BJ (cell line): ENCODE data around the gene CD81. TPM values are rescaled to one million over a fixed set of nuclear protein-coding genes. Genes with fewer than 3 reads are reported as not detected.

Source experiments
- CTCF ChIA-PET: fragments of 350-600 bp; formaldehyde crosslinking; extraction: SDS; loops from one replicate; lab custom pipeline; 2021; ENCODE audit warnings: antibody characterized with exemption, inconsistent platforms; lab: Yijun Ruan, JAX
- POLR2A ChIA-PET: fragments of 300-600 bp; sonication (Branson Sonifier 250); formaldehyde crosslinking; extraction: SDS; loops from one replicate; lab custom pipeline; 2021; ENCODE audit warnings: antibody characterized with exemption; lab: Charles Lee
- DNase-seq: peaks from one replicate; pipeline ENCODE4 v3.0.0-alpha.2; 2011; ENCODE audit warnings: low read depth
- H3K27me3 ChIP-seq: 2 replicates; pipeline ENCODE4 v1.6.0; 2011; ENCODE audit warnings: low read length; ENCODE audit not compliant: control insufficient read depth, insufficient read depth
- H3K36me3 ChIP-seq: 2 replicates; pipeline ENCODE4 v1.5.1; 2011; ENCODE audit warnings: low read length; ENCODE audit not compliant: control insufficient read depth, insufficient read depth
- H3K4me3 ChIP-seq: 2 replicates; pipeline ENCODE4 v1.5.1; 2011; ENCODE audit warnings: low read depth, mild to moderate bottlenecking, control low read depth, low read length
- CTCF ChIP-seq: IDR thresholded peaks from 2 replicates; pipeline ENCODE4 v1.5.1; 2011; ENCODE audit warnings: low read depth, mild to moderate bottlenecking, control low read depth, inconsistent platforms, low read length, moderate library complexity; ENCODE audit not compliant: insufficient read depth
- polyA plus RNA-seq: library from polyadenylated mRNA; depleted of rRNA; stranded (reverse); fragments of >200 nt; gene quantifications from 2 replicates; pipeline ENCODE4 v1.2.3, GENCODE V29; 2011

Gene CD81
- polyA plus RNA-seq, 1 experiment = 875 TPM

DNA sequence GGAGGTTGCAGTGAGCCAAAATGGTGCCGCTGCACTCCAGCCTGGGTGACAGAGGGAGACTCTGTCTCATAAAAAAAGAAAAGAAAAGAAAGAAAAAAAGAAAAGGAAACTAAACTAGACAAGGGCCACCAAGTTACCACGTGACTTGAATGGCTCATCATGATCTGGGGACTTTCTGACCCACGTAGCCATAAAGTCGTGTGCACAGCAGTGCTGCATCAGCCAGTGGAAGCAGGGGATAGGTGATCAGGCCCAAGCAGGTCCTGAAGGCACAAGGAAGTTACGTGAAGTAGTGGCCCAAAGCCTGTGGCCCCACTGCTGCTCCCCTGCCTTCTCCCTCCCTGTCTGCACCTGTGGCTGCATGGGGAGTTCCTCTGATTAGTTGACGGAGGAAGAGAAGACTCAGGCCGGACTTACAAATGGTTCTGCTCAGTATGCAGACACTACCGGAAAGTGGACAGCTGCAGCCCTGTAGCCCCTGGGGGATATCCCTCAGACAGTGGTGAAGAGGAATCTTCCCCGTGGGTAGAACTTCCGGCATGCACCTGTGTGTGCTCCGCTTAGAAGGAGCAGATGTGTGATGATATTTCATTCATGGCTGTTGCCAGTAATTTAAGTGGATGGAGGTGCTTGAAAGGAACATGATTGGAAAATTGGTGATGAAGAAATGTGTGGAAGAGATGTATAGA lies 18.2 kb upstream of the CD81 start:
- POLR2A ChIA-PET = no interaction called here
- DNase-seq = no peak
- CTCF ChIA-PET = no interaction called here

DNA sequence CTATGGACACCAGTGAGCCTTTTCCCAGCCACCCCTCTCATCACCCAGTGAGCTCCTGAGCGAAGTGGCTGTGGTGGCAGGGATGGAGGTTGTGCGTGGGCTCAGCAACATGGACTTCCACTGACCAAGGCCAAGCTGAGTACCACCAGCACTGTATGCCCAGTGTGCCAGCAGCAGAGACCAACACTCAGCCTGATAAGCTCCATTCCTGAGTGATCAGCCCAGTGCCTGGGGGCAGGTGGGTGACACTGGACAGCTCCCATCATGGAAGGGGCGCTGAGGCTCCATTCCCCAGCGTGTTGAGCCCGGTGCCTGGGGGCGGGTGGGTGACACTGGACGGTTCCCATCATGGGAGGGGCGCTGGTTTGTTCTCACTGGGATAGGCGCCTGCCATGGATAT lies 17.6 kb upstream of the CD81 start:
- no peaks in the 10 kb centered on the region for H3K36me3 ChIP-seq
- POLR2A ChIA-PET = no interaction called here
- peaks cover 1% of the 10 kb centered on the region; the same call in 1 of the 2 replicates for H3K27me3 ChIP-seq
- H3K4me3 ChIP-seq = no peak overlapping the region
- no peak for TF ChIP-seq CTCF
- DNase-seq = no peak
- CTCF ChIA-PET = no interaction called here

More for the DNA sequence above, 18.2 kb upstream of the CD81 start:
- H3K4me3 ChIP-seq = no peak overlapping the region
- TF ChIP-seq CTCF = no peak
- H3K27me3 ChIP-seq = peaks cover 1% of the 10 kb centered on the region; the same call in 1 of the 2 replicates
- H3K36me3 ChIP-seq = no peaks in the 10 kb centered on the region

GRCh38 chr11:2360081-2360642 lies 16.9 kb upstream of the CD81 start:
- peaks cover 1% of the 10 kb centered on the region; the same call in 1 of the 2 replicates for H3K27me3 ChIP-seq
- no peak for TF ChIP-seq CTCF
- H3K4me3 ChIP-seq = no peak overlapping the region
- no peak for DNase-seq
- POLR2A ChIA-PET = no interaction called here
- CTCF ChIA-PET = no interaction called here
- no peaks in the 10 kb centered on the region for H3K36me3 ChIP-seq

DNA sequence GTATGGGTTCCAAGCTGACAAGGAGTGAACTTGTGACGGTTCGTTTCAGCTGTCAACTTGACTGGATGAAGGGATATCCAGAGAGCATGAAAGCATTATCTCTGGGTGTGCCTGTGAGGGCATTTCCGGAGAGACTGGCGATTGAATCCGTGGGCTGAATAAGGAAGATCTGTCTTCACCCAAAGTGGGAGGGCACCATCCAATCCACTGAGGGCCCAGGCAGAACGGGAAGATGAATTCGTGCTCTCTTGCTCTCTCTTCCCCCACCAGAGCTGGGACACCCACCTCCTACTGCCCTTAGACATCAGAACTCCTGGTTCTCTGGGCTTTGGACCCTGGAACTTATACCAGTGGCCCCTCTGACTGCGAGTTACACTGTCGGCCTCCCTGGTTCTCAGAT lies 15.5 kb upstream of the CD81 start:
- no peak for DNase-seq
- Histone ChIP-seq H3K4me3 (no peak overlapping the region), H3K27me3 (peaks cover 1% of the 10 kb centered on the region; the same call in 1 of the 2 replicates), H3K36me3 (no peaks in the 10 kb centered on the region)
- CTCF ChIA-PET = interaction anchor here (2.1 kb wide), 1 partner anchor 59 kb away, joined by 6 read pairs; no protein-coding TSS in a partner anchor
- POLR2A ChIA-PET = no interaction called here
- TF ChIP-seq CTCF = no peak

- DNase-seq = no peak
- ChIA-PET POLR2A (no interaction called here), CTCF (interaction anchor here (1.4 to 2.1 kb wide), 2 partner anchors 56 to 58 kb away, joined by 4 to 6 read pairs; no protein-coding TSS in a partner anchor)
- H3K4me3 ChIP-seq = no peak overlapping the region
- H3K27me3 ChIP-seq = peaks cover 1% of the 10 kb centered on the region; the same call in 1 of the 2 replicates
- H3K36me3 ChIP-seq = no peaks in the 10 kb centered on the region
- no peak for TF ChIP-seq CTCF
Measured at GRCh38 chr11:2362414-2362813, 14.7 kb upstream of the CD81 start.
